Right atrium auricular region (tissue), 2 donors: Measurements from ENCODE around the gene BRCA1. TPM values are rescaled to one million over a fixed set of nuclear protein-coding genes. Genes with fewer than 3 reads are reported as not detected.
"Not testable (repeated sequence)": the region's sequence is repeated elsewhere in the genome, so short reads cannot be mapped to it uniquely, and the experiment has no call there.

Source experiments
- DNase-seq: peaks from one replicate; pipeline ENCODE4 v3.0.0-alpha.2; 2019; ENCODE audit warnings: low spot score
- H3K27ac ChIP-seq, 2 donors: fragments of 200-600 bp; sonication (generic); 1 replicate in 1 of 2; 2 replicates in 1 of 2; pipeline ENCODE4 v1.5.1; 2016 to 2019
- H3K27me3 ChIP-seq, 2 donors: fragments of 200-600 bp; sonication (generic); one replicate each; pipeline versions ENCODE4 v1.5.1 to v1.6.0; 2017 to 2019
- H3K36me3 ChIP-seq: fragments of 200-600 bp; sonication (generic); one replicate; pipeline ENCODE4 v1.5.1; 2016
- H3K4me1 ChIP-seq, 2 donors: fragments of 200-600 bp; sonication (generic); one replicate each; pipeline versions ENCODE4 v1.5.1 to v1.6.0; 2017 to 2019
- H3K4me3 ChIP-seq, 2 donors: fragments of 200-600 bp; sonication (generic); 1 replicate in 1 of 2; 2 replicates in 1 of 2; pipeline ENCODE4 v1.5.1; 2017 to 2019; ENCODE audit warnings: mild to moderate bottlenecking in 1 of 2, moderate library complexity in 1 of 2
- H3K9me3 ChIP-seq, 2 donors: fragments of 200-600 bp; sonication (generic); one replicate each; pipeline ENCODE4 v1.5.1; 2019
- total RNA-seq, 2 donors: library from RNA; depleted of rRNA; stranded (reverse); fragments of >200 nt; gene quantifications; one replicate each; pipeline ENCODE4 v1.1.0, GENCODE V29; 2016
- TF ChIP-seq, protein P1 (sequence below), 2 donors: fragments of 200-600 bp; sonication (generic); IDR thresholded peaks; one replicate each; pipeline ENCODE4 v1.5.1; 2019; ENCODE audit warnings: antibody characterized with exemption in 2 of 2

The BRCA1 gene
- total RNA-seq, 2 donors from 2014 or later = 5.4 to 8.4 TPM

DNA sequence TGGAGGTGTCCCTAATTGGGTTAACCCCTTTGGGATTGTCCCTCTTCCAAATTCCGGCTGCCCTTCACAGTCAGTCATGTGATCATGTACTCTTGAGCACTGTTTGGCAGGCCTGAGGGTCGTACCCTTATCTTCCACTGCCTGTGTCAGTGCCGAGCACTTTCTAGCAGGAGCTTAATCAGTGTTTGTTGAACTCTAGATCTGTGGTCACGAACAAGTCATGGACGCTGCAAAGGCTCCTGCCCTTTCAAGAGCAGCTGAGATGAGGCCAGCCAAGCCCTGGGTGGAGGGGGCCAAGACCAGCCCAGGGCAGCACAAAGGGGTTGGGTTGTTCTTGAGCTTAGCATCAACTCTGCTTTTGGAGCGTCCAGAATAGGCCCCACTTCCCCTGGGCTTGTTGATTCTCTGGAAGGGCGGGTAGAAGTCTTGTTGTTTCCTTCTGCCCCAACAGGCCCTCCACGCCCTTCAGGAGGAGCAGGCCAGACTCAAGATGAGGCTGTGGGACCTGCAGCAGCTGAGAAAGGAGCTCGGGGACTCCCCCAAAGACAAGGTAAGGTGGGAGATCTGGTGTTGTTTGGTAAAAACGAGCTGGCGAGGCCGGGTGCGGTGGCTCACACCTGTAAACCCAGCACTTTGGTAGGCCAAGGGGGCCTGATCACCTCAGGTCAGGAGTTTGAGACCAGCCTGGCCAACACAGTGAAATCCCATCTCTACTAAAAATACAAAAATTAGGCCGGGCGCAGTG is 113.3 kb downstream of the BRCA1 start:
- Histone ChIP-seq H3K36me3 (peaks cover 22% of the 10 kb centered on the region), H3K27me3 (no peaks in the 10 kb centered on the region), H3K4me1 (peaks cover 0 to 78% of the 10 kb centered on the region in 2 donors), H3K4me3 (no peak overlapping the region), H3K9me3 (no peaks in the 10 kb centered on the region), H3K27ac (peak overlapping the region; percentile 35 to 56)
- TF ChIP-seq, protein P1, sequence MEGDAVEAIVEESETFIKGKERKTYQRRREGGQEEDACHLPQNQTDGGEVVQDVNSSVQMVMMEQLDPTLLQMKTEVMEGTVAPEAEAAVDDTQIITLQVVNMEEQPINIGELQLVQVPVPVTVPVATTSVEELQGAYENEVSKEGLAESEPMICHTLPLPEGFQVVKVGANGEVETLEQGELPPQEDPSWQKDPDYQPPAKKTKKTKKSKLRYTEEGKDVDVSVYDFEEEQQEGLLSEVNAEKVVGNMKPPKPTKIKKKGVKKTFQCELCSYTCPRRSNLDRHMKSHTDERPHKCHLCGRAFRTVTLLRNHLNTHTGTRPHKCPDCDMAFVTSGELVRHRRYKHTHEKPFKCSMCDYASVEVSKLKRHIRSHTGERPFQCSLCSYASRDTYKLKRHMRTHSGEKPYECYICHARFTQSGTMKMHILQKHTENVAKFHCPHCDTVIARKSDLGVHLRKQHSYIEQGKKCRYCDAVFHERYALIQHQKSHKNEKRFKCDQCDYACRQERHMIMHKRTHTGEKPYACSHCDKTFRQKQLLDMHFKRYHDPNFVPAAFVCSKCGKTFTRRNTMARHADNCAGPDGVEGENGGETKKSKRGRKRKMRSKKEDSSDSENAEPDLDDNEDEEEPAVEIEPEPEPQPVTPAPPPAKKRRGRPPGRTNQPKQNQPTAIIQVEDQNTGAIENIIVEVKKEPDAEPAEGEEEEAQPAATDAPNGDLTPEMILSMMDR (IDR thresholded peaks at IDR 0.05) = no peak
- no peak for DNase-seq

DNA sequence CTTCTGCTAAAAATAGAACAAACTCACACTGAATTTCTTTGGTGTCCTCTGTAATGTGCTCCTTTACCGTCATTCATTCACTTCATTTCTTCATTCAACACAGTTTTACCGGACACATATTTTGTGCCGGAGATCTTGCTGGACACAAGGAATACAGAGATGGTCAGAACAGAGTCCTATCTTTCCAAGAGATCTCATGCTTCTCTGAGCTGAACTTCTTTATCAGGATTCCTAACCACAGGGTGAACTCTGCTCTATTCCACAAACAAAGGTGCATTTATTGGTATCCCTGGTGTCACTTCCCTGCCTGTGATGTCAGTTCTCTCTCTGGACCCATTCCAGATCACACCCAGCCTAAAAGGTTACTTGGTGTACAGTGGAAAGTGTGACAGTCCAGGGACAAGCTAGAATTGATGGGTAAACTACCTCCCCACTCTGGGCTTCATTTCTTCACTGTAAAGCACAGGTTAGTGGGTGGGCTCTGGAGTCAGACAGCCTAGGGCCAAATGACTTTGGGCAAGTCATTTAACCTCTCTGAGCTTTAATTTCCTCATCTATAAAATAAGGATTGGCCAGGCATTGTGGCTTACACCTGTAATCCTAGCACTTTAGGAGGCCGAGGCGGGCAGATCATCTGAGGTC is 114.4 kb downstream of the BRCA1 start:
- H3K4me3 ChIP-seq = no peak overlapping the region
- H3K9me3 ChIP-seq = no peaks in the 10 kb centered on the region
- no peak for DNase-seq
- H3K27ac ChIP-seq = peak overlapping the region; percentile 35 to 56
- no peaks in the 10 kb centered on the region for H3K27me3 ChIP-seq
- H3K36me3 ChIP-seq = peaks cover 11% of the 10 kb centered on the region
- H3K4me1 ChIP-seq = peaks cover 0 to 71% of the 10 kb centered on the region in 2 donors
- TF ChIP-seq, protein P1 (IDR thresholded peaks at IDR 0.05) = no peak

DNA sequence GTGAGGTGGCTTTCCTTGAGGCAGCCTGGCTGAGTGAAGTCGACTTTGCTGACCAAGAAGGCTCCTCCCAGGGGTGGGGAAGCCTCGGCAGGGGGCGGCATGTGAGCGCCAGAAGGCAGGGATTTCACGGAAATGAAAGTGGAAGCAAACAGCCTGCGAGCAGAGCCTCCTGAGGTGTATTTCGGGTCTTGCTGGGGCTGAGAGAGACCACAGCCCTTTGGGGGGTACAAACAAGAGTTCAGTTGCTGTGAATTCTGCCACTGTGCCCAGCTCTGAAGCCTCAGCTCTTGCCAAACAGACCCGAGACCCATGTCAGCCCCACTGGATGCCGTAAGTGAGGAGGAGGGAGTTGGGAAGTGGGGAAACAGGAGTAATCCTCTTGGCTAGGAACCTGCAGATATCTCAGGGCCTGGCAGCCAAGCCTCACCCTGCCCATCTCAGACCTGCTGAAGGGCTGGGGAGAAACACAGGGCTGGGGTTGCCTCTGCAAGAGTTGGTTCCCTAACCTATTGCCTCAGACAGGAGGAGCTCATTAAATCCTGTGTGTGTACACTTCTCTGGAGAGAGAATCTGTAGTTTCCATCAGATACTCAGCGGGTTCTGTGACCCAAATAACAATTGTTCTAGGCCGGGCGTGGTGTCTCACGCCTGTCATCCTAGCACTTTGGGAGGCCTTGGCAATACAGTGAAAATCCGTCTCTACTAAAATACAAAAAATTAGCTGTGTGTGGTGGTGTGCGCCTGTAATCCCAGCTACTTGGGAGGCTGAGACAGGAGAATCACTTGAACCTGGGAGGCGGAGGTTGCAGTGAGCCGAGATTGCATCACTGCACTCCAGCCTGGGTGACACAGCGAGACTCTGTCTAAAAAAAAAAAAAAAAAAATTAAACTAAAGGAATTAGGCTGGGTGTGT is 118.3 kb downstream of the BRCA1 start, which contains the start of gene IFI35:
Gene IFI35, plus strand, starts transcription at position 146 of the 913 bp plus-strand sequence. Its CDS starts 164 bp downstream, at position 310.
- TF ChIP-seq, protein P1 (IDR thresholded peaks at IDR 0.05) = peak; percentile 15 to 77
- no peaks in the 10 kb centered on the region for H3K9me3 ChIP-seq
- no peaks in the 10 kb centered on the region for H3K27me3 ChIP-seq
- peak within 1 kb of the TSS; percentile 82 to 88 for H3K27ac ChIP-seq
- peaks cover 0 to 33% of the 10 kb centered on the region in 2 donors for H3K4me1 ChIP-seq
- peak within 1 kb of the TSS; percentile 55 to 64 for H3K4me3 ChIP-seq
- H3K36me3 ChIP-seq = peaks cover 20% of the 10 kb centered on the region
- peak; percentile 92 for DNase-seq

DNA sequence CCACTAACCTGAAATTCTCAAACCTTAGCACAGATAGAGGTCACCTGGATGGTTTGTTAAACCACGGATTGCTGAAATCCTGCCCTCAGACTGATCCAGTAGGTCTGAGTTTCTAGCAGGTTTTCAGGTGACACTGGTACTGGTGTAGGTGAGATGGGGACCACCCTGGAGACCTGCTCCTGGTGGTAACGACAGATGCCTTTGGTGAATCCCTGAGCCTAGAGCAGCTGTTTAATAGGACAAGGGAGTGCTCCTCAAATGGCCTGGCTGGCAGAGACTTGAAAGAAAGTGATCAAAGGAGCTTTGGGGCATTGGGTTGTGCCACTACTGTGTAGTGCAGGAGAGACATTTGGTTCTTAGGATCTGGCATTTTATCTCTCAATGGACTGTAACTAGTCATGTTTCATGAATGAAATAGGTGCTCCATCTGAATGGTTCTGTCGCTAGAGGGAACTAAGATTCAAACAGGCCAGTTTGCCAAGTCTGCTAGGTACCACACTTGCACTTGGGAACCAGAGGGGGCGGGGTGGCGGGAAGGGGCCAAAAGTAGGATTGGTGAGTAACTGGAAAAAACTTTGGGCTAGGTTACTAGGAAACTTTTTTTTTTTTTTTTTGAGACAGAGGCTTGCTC is 121.5 kb downstream of the BRCA1 start:
- Histone ChIP-seq H3K4me1 (peaks cover 0 to 37% of the 10 kb centered on the region in 2 donors), H3K36me3 (peaks cover 45% of the 10 kb centered on the region), H3K9me3 (no peaks in the 10 kb centered on the region), H3K27me3 (no peaks in the 10 kb centered on the region), H3K4me3 (no peak overlapping the region), H3K27ac (no peak overlapping the region)
- DNase-seq = no peak
- TF ChIP-seq, protein P1 (IDR thresholded peaks at IDR 0.05) = no peak

DNA sequence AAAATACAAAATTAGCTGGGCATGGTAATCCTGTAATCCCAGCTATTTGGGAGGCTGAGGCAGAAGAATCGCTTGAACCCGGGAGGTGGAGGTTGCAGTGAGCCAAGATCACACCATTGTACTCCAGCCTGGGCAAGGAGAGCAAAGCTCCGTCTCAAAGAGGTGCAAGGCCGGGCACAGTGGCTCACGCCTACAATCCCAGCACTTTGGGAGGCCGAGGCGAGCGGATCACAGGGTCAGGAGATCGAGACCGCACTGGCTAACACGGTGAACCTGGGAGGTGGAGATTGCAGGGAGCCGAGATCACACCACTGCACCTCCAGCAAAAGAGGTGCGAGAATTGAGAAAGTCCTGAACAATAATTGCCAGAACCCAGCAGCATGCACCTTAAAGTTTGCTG is 124.3 kb downstream of the BRCA1 start:
- Histone ChIP-seq H3K4me1 (peaks cover 0 to 38% of the 10 kb centered on the region in 2 donors), H3K36me3 (peaks cover 45% of the 10 kb centered on the region)
- not testable (repeated sequence) for H3K27ac ChIP-seq, H3K4me3 ChIP-seq, H3K27me3 ChIP-seq, DNase-seq, H3K9me3 ChIP-seq
